SK-N-SH (cell line): ENCODE measurements around the gene CD300H.

Experiments used
- CTCF ChIP-seq: fragments of 200-600 bp; sonication (generic); IDR thresholded peaks from 2 replicates; pipeline ENCODE4 v1.6.1; 2017; ENCODE audit warnings: antibody characterized with exemption, mild to moderate bottlenecking, moderate library complexity
- ELF1 ChIP-seq: IDR thresholded peaks from 2 replicates; pipeline ENCODE4 v1.4.0; 2012
- PBX3 ChIP-seq: IDR thresholded peaks from 2 replicates; pipeline ENCODE4; 2012
- RAD21 ChIP-seq: IDR thresholded peaks from 2 replicates; pipeline ENCODE4 v1.6.1; 2012; ENCODE audit warnings: mild to moderate bottlenecking, low read length
- USF1 ChIP-seq: IDR thresholded peaks from 2 replicates; pipeline ENCODE4 v1.4.0; 2012; ENCODE audit warnings: low read depth, borderline replicate concordance

GRCh38 chr17:74555427-74555940, 11.8 kb downstream of the CD300H start:
- TF ChIP-seq CTCF: no peak
- TF ChIP-seq ELF1: no peak
- TF ChIP-seq USF1: no peak
- no peak for TF ChIP-seq PBX3
- TF ChIP-seq RAD21: no peak
